ENCODE measurements around the gene DDX10.

The DDX10 gene

GRCh38 chr11:108672113-108672512 lies 7.2 kb downstream of the DDX10 start:
- TF ChIP-seq CTCF (conservative IDR thresholded peaks at IDR 0.05; ENCODE audit: low read length) = no peak
- peak; percentile 52 for DNase-seq (ENCODE audit: low read depth)
- no peak overlapping the region for H3K4me3 ChIP-seq (ENCODE audit: low read length)

GRCh38 chr11:108672786-108673185 lies 7.9 kb downstream of the DDX10 start:
- no peak overlapping the region for H3K4me3 ChIP-seq (ENCODE audit: low read length)
- DNase-seq (ENCODE audit: low read depth) = peak; percentile 81
- no peak for TF ChIP-seq CTCF (conservative IDR thresholded peaks at IDR 0.05; ENCODE audit: low read length)

- no peak for TF ChIP-seq CTCF (conservative IDR thresholded peaks at IDR 0.05; ENCODE audit: low read length)
- DNase-seq (ENCODE audit: low read depth) = no peak
These were observed 14.2 kb downstream of the DDX10 start for GRCh38 chr11:108679045-108679444.

GRCh38 chr11:108680271-108680670 lies 15.4 kb downstream of the DDX10 start:
- DNase-seq (ENCODE audit: low read depth) = peak; percentile 23
- no peak for TF ChIP-seq CTCF (conservative IDR thresholded peaks at IDR 0.05; ENCODE audit: low read length)
- H3K4me3 ChIP-seq (ENCODE audit: low read length) = no peak overlapping the region

More at GRCh38 chr11:108679045-108679444, 14.2 kb downstream of the DDX10 start:
- H3K4me3 ChIP-seq (ENCODE audit: low read length) = no peak overlapping the region

- no peak for TF ChIP-seq CTCF (conservative IDR thresholded peaks at IDR 0.05; ENCODE audit: low read length)
- DNase-seq (ENCODE audit: low read depth) = peak; percentile 28
- H3K4me3 ChIP-seq (ENCODE audit: low read length) = no peak overlapping the region
These were observed 20.7 kb downstream of the DDX10 start for GRCh38 chr11:108685419-108686130.

GRCh38 chr11:108693852-108694251 lies 29.0 kb downstream of the DDX10 start:
- H3K4me3 ChIP-seq (ENCODE audit: low read length) = no peak overlapping the region
- DNase-seq (ENCODE audit: low read depth) = peak; percentile 35
- TF ChIP-seq CTCF (conservative IDR thresholded peaks at IDR 0.05; ENCODE audit: low read length) = no peak

- DNase-seq (ENCODE audit: low read depth) = peak; percentile 50
- no peak for TF ChIP-seq CTCF (conservative IDR thresholded peaks at IDR 0.05; ENCODE audit: low read length)
- no peak overlapping the region for H3K4me3 ChIP-seq (ENCODE audit: low read length)
These were observed 30.0 kb downstream of the DDX10 start for GRCh38 chr11:108694846-108695245.
